OCI-LY3 (cell line): ENCODE measurements around the gene ALDH1A1.

Source experiments
- CTCF ChIP-seq: fragments of 200-600, 300-600 bp; sonication (generic); IDR thresholded peaks from 2 replicates; pipeline ENCODE4 v1.5.1; 2014; ENCODE audit warnings: antibody characterized with exemption, low read length, low read depth
- EZH2phosphoT487 ChIP-seq: fragments of 200-600 bp; shearing (Covaris generic); IDR thresholded peaks from 2 replicates; pipeline ENCODE4 v1.6.1; 2018; ENCODE audit warnings: antibody characterized with exemption, mixed run types, low read depth

- no peak for TF ChIP-seq CTCF
- TF ChIP-seq EZH2phosphoT487: no peak
Measured at GRCh38 chr9:72924154-72924790, 28.6 kb downstream of the ALDH1A1 start.
